RKO (cell line): ENCODE data around the gene USP4.
"Not testable (repeated sequence)": the region's sequence is repeated elsewhere in the genome, so short reads cannot be mapped to it uniquely, and the experiment has no call there.

Experiments used
- DNase-seq: peaks from one replicate; pipeline ENCODE4 v3.0.0-alpha.2; 2016; ENCODE audit warnings: low spot score

USP4 gene

GRCh38 chr3:49248840-49249227, 91.0 kb downstream of the USP4 start:
- DNase-seq: no peak

GRCh38 chr3:49244581-49245205, 95.2 kb downstream of the USP4 start:
- DNase-seq: no peak

- DNase-seq: not testable (repeated sequence)
Observed at GRCh38 chr3:49240091-49240490, 99.8 kb downstream of the USP4 start.

GRCh38 chr3:49238274-49239127, 101.4 kb downstream of the USP4 start:
- DNase-seq: no peak

- no peak for DNase-seq
Observed at GRCh38 chr3:49237344-49237743, 102.5 kb downstream of the USP4 start.

- DNase-seq: no peak
Observed at GRCh38 chr3:49236226-49236625, 103.6 kb downstream of the USP4 start.

GRCh38 chr3:49228817-49229216, 111.0 kb downstream of the USP4 start:
- DNase-seq: not testable (repeated sequence)
